H1 (cell line): ENCODE measurements around the gene PRADC1.

ENCODE experiments used
- CTCF ChIP-seq, 3 experiments: IDR thresholded peaks; 1 replicate in 2 of 3; 2 replicates in 1 of 3; pipeline versions ENCODE4 v1.5.1 to v1.6.1; 2011; ENCODE audit warnings: low read length in 3 of 3, mild to moderate bottlenecking in 3 of 3, inconsistent platforms in 2 of 3, low read depth in 1 of 3, moderate library complexity in 1 of 3; ENCODE audit not compliant: insufficient read depth in 1 of 3; ENCODE audit errors: control extremely low read depth in 1 of 3
- EP300 ChIP-seq, 2 experiments: IDR thresholded peaks; 1 replicate in 1 of 2; 2 replicates in 1 of 2; pipeline ENCODE4 v1.6.1; 2011 to 2012; ENCODE audit warnings: low read depth in 2 of 2, low read length in 2 of 2, mild to moderate bottlenecking in 2 of 2, borderline replicate concordance in 1 of 2, inconsistent platforms in 1 of 2, moderate library complexity in 1 of 2

DNA sequence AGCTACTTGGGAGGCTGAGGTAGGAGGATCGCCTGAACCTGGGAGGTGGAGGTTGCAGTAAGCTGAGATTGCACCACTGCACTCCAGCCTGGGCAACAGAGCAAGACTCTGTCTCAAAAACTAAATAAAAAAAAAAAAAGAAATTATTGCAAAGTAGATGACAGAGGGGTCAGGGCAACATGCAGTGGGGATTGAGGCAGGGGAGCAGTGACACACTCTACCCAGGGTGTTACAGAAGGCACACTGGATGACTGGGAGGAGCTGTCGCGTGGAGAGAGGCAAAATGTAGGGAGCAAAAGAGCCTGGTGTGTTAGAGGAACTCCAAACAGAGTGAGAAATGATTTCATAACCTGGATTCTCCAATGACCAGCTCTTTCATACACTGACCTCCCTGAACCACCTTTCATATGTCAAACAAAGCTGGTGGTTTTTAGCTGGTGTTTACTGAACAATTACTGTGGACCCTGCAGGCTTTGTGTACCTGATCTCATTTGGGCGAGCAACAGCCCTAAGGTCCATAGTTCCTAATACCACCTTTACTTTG is 29.1 kb upstream of the PRADC1 start:
- TF ChIP-seq CTCF (IDR thresholded peaks at IDR 0.05; ENCODE audit: control extremely low read depth in 1 of 3, insufficient read depth in 1 of 3, low read depth in 1 of 3, low read length in 3 of 3) (no peak), EP300 (IDR thresholded peaks at IDR 0.05; ENCODE audit: borderline replicate concordance in 1 of 2, low read depth in 2 of 2, low read length in 2 of 2) (no peak)
